AG04450 (cell line): ENCODE measurements around the gene RBM34. TPM values are rescaled to one million over a fixed set of nuclear protein-coding genes. Genes with fewer than 3 reads are reported as not detected.

Source experiments
- CTCF ChIA-PET: fragments of 300-600, 350-600 bp; formaldehyde crosslinking; extraction: SDS; loops from one replicate; lab custom pipeline; 2022; ENCODE audit warnings: antibody characterized with exemption, inconsistent platforms; lab: Charles Lee
- POLR2A ChIA-PET: fragments of 350-600 bp; formaldehyde crosslinking; extraction: SDS; loops from one replicate; lab custom pipeline; 2021; ENCODE audit warnings: antibody characterized with exemption, inconsistent platforms; lab: Yijun Ruan, JAX
- DNase-seq: peaks from one replicate; pipeline ENCODE4 v3.0.0-alpha.2; 2011; ENCODE audit warnings: low read depth, low spot score
- H3K27ac ChIP-seq: one replicate; pipeline ENCODE4 v1.5.1; 2012; ENCODE audit warnings: low read depth, low read length, control low read depth
- H3K27me3 ChIP-seq: one replicate; pipeline ENCODE4 v1.6.0; 2012; ENCODE audit warnings: low read length; ENCODE audit not compliant: control insufficient read depth, insufficient read depth
- H3K4me3 ChIP-seq: 2 replicates; pipeline ENCODE4 v1.5.1; 2011; ENCODE audit warnings: mild to moderate bottlenecking, low read depth, low read length, control low read depth
- H3K9me3 ChIP-seq: 2 replicates; pipeline ENCODE4 v1.5.1; 2012; ENCODE audit warnings: low read length; ENCODE audit not compliant: control insufficient read depth, insufficient read depth
- polyA plus RNA-seq: library from polyadenylated mRNA; depleted of rRNA; stranded (reverse); fragments of >200 nt; gene quantifications from 2 replicates; pipeline ENCODE4 v1.2.3, GENCODE V29; 2011
- TF ChIP-seq, protein P1 (sequence below): IDR thresholded peaks from 2 replicates; pipeline ENCODE4 v1.5.1; 2011; ENCODE audit warnings: low read depth, low read length, control low read depth, inconsistent platforms

Gene RBM34
- polyA plus RNA-seq, 1 experiment: 47.0 TPM

DNA sequence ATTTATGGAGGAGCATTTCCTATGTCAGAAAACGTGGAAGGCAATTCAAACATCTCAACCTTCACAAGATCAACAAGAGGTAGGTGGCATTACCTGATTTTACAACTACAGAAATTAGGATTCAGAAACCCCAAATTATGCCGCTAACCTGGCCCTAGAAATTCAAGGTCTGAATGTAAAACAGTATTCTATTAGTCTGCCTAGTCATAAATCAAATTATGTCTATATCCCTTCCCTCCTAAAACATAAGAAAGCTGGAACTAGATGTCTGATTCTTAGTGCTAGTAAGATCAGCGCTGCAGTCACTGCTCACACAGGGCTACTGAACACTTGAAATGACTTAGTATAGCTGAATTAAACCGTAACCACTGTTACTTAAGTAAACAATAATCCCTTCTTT is 33.8 kb downstream of the RBM34 start:
- Histone ChIP-seq H3K27ac (no peak overlapping the region), H3K4me3 (peak overlapping the region; percentile 96), H3K9me3 (no peaks in the 10 kb centered on the region; the same call in 1 of the 2 replicates), H3K27me3 (no peaks in the 10 kb centered on the region)
- TF ChIP-seq, protein P1, sequence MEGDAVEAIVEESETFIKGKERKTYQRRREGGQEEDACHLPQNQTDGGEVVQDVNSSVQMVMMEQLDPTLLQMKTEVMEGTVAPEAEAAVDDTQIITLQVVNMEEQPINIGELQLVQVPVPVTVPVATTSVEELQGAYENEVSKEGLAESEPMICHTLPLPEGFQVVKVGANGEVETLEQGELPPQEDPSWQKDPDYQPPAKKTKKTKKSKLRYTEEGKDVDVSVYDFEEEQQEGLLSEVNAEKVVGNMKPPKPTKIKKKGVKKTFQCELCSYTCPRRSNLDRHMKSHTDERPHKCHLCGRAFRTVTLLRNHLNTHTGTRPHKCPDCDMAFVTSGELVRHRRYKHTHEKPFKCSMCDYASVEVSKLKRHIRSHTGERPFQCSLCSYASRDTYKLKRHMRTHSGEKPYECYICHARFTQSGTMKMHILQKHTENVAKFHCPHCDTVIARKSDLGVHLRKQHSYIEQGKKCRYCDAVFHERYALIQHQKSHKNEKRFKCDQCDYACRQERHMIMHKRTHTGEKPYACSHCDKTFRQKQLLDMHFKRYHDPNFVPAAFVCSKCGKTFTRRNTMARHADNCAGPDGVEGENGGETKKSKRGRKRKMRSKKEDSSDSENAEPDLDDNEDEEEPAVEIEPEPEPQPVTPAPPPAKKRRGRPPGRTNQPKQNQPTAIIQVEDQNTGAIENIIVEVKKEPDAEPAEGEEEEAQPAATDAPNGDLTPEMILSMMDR: no peak
- POLR2A ChIA-PET: no interaction called here
- no peak for DNase-seq
- CTCF ChIA-PET: no interaction called here

DNA sequence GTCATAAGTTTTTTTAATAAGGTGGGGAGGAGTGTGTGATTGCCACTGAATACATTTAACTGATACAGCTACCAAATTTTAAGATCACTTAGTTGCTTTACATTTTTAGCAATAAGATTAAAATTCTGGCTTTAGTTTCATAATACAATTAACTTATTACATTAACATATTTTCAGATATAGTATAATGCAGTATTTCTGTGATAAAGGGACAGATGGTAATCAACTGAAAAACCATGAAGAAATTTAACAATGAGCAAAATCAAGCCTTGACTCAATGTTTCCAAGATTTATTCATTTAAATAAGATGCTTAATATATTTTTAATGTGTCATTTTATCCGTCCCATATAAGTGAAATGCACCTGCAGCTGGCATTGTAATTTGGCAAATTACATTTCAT is 36.4 kb downstream of the RBM34 start:
- H3K9me3 ChIP-seq: no peaks in the 10 kb centered on the region; the same call in 1 of the 2 replicates
- no peak overlapping the region for H3K27ac ChIP-seq
- DNase-seq: no peak
- TF ChIP-seq, protein P1: no peak
- H3K27me3 ChIP-seq: no peaks in the 10 kb centered on the region
- ChIA-PET CTCF (interaction anchor here (0.8 to 2.1 kb wide), 2 partner anchors 20 to 638 kb away, joined by 3 to 7 read pairs; no protein-coding TSS in a partner anchor), POLR2A (interaction anchor here (1.1 kb wide), 1 partner anchor 16 kb away, joined by 6 read pairs; no protein-coding TSS in a partner anchor)
- no peak overlapping the region for H3K4me3 ChIP-seq

DNA sequence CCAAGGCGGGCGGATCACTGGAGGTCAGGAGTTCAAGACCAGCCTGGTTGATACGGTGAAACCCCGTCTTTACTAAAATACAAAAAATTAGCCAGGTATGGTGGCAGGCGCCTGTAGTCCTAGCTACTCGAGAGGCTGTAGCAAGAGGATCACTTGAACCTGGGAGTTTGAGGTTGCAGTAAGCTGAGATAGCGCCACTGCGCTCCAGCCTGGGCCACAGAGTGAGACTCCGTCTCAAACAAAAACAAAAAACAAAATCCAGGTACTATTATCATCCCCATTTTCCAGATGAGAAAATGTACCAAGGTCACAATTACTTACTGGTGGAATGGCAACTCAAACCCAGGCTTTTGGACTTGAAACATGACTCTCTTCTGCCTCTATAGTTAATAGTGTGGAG is 36.9 kb downstream of the RBM34 start:
- Histone ChIP-seq H3K9me3 (no peaks in the 10 kb centered on the region; the same call in 1 of the 2 replicates), H3K4me3 (no peak overlapping the region), H3K27me3 (no peaks in the 10 kb centered on the region), H3K27ac (no peak overlapping the region)
- no peak for DNase-seq
- CTCF ChIA-PET: interaction anchor here (0.8 to 2.1 kb wide), 2 partner anchors 19 to 637 kb away, joined by 3 to 7 read pairs; no protein-coding TSS in a partner anchor
- POLR2A ChIA-PET: interaction anchor here (1.1 kb wide), 1 partner anchor 16 kb away, joined by 6 read pairs; no protein-coding TSS in a partner anchor
- TF ChIP-seq, protein P1: no peak

DNA sequence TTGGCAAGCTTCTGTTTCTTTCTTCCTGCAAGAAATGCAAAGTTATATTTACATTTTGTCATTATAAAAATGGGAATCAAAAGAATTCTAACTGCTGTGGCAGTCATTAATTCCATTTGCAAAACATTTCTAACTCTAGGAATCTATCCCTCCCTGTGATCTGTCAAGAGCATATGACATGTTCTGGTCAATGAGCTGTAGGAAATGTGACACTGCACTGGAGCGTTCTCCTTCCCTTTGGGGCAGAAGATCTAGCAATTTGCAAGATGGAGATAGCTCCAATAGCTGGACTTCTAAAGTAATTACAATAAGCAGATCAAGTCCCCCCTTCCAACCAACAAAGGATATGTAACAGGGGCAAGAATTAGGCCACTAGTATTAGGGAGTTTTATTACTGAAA is 38.7 kb downstream of the RBM34 start:
- TF ChIP-seq, protein P1: no peak
- H3K9me3 ChIP-seq: no peaks in the 10 kb centered on the region; the same call in 1 of the 2 replicates
- ChIA-PET CTCF (interaction anchor here (0.9 to 1.4 kb wide), 4 partner anchors 29 to 635 kb away, joined by 3 to 4 read pairs (median 4); no protein-coding TSS in a partner anchor), POLR2A (no interaction called here)
- H3K27me3 ChIP-seq: no peaks in the 10 kb centered on the region
- no peak overlapping the region for H3K4me3 ChIP-seq
- DNase-seq: no peak
- H3K27ac ChIP-seq: no peak overlapping the region

DNA sequence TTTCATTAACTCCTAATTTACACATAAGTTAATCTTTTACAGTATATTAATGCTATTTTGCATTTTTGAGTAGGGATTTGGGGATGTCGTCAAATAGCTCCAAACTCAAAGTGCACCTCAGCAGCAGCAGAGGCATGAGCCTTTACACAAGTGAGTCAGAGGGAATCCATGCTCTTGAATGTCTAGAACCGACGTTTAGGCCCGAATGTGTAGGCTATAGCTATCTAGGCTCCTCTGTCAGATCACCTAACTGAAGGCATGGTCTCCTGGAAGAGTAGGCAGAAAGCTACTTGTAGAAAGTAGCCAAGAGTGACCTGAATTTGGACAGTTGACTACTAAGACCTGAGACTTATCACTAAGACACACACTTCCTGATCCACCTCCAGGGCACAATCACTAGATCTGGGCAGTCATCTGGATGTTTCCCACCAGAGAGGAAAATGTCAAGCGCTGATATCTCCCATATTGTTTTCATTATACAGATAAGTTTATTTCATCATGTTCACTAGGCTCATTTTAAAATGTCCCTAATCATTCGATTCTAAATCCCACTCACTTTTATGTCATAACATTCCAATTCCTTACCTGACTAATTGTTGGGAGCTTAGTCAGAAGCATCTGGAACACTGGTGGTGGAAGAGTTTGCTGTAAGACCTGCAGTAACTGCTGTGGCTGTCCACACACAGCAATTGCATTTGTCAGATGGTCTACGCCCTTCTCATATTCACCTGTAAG is 47.7 kb downstream of the RBM34 start:
- ChIA-PET CTCF (interaction anchor here (0.7 kb wide), 1 partner anchor 84 kb away, joined by 4 read pairs; no protein-coding TSS in a partner anchor), POLR2A (no interaction called here)
- H3K27ac ChIP-seq: no peak overlapping the region
- H3K4me3 ChIP-seq: no peak overlapping the region
- no peak for DNase-seq
- H3K27me3 ChIP-seq: no peaks in the 10 kb centered on the region
- H3K9me3 ChIP-seq: no peaks in the 10 kb centered on the region
- TF ChIP-seq, protein P1: no peak
